ENCODE results near the gene APBB2. TPM values are rescaled to one million over a fixed set of nuclear protein-coding genes. Genes with fewer than 3 reads are reported as not detected.

Gene APBB2
- total RNA-seq, 4 donors from 2014 or later = 51.7 to 75.9 (median 71.1) TPM

DNA sequence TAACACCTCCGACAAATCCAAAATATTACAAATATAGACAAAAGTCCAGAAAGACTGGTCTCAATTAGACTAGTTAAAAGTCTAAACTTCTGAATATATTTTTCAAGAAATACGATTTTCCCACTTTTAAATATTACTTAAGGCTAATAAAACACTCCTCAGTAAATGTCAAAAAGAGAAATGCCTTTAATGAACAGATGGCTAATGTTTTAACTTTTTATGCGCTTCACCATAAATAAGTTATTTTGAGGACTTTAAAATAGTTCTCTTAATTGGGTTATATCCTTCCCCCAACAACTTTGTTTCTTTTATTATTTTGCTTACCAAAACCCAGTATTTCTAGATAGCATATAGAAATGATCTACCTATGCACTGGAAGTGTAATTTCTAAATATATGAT is 201.4 kb downstream of the APBB2 start:
- Histone ChIP-seq H3K36me3 (peaks cover 0 to 6% (median 0%) of the 10 kb centered on the region in 4 donors), H3K4me1 (peaks cover 0 to 4% (median 0%) of the 10 kb centered on the region in 4 donors), H3K27ac (replicated peaks in 1 of 4) (no peak overlapping the region), H3K4me3 (no peak overlapping the region), H3K9me3 (no peaks in the 10 kb centered on the region), H3K27me3 (no peaks in the 10 kb centered on the region)
- intact Hi-C loops (cut with DNase I) = no loop called here
- WGBS = 82% methylated on average over 3 of the region's 3 CpGs
- TF ChIP-seq POLR2AphosphoS5 (IDR thresholded peaks at IDR 0.05) = no peak
- TF ChIP-seq EP300 (IDR thresholded peaks at IDR 0.05) = no peak
- TF ChIP-seq, protein P1, sequence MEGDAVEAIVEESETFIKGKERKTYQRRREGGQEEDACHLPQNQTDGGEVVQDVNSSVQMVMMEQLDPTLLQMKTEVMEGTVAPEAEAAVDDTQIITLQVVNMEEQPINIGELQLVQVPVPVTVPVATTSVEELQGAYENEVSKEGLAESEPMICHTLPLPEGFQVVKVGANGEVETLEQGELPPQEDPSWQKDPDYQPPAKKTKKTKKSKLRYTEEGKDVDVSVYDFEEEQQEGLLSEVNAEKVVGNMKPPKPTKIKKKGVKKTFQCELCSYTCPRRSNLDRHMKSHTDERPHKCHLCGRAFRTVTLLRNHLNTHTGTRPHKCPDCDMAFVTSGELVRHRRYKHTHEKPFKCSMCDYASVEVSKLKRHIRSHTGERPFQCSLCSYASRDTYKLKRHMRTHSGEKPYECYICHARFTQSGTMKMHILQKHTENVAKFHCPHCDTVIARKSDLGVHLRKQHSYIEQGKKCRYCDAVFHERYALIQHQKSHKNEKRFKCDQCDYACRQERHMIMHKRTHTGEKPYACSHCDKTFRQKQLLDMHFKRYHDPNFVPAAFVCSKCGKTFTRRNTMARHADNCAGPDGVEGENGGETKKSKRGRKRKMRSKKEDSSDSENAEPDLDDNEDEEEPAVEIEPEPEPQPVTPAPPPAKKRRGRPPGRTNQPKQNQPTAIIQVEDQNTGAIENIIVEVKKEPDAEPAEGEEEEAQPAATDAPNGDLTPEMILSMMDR (IDR thresholded peaks at IDR 0.05) = no peak
- no peak for TF ChIP-seq POLR2A (IDR thresholded peaks at IDR 0.05; ENCODE audit: low read depth)
- DNase-seq (ENCODE audit: extremely low spot score) = no peak

DNA sequence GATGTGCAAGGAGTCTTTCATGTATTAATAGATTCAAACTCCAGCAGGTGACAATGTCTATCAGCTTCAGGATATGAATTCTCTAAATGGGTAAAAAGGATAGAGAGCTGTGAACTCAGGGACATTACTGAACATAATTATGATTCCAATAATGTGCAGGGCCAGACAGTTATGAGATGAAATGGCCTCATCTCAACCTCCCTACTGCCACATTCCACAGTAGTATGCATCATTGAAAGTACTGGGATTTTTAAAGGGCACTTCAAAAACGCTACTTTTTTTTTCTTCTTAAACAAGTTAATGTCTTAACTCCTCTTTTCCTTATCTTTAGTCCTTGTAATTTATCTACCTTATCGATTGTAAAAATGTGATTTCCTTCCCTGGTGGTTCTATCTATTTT is 202.0 kb downstream of the APBB2 start:
- TF ChIP-seq, protein P1 (IDR thresholded peaks at IDR 0.05) = no peak
- TF ChIP-seq POLR2A (IDR thresholded peaks at IDR 0.05; ENCODE audit: low read depth) (no peak), POLR2AphosphoS5 (IDR thresholded peaks at IDR 0.05) (no peak), EP300 (IDR thresholded peaks at IDR 0.05) (no peak)
- Histone ChIP-seq H3K27me3 (no peaks in the 10 kb centered on the region), H3K4me3 (no peak overlapping the region), H3K4me1 (peaks cover 0 to 4% (median 0%) of the 10 kb centered on the region in 4 donors), H3K9me3 (no peaks in the 10 kb centered on the region), H3K27ac (replicated peaks in 1 of 4) (no peak overlapping the region), H3K36me3 (peaks cover 0 to 6% (median 0%) of the 10 kb centered on the region in 4 donors)
- 74% methylated on average over 2 of the region's 2 CpGs for WGBS
- DNase-seq (ENCODE audit: extremely low spot score) = no peak
- intact Hi-C loops (cut with DNase I) = no loop called here

DNA sequence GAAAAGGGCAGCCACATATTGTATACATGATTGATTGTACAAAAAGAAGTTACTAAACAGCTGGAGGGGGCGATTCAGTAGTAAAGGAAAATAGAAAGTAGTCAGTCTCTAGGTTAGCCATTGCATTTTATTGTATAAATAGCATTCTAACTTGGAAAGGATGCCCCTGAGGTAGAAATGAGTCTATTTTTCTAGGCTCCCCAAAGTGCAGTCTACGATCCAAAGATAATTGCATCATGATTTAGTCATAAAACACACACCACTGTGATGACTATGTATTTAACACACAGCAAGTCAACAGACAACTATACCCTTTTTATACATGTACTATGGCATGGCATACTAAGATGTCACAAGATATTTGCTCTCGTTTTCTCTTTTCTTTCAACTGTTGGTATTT is 204.9 kb downstream of the APBB2 start:
- Histone ChIP-seq H3K36me3 (peaks cover 0 to 6% (median 0%) of the 10 kb centered on the region in 4 donors), H3K9me3 (no peaks in the 10 kb centered on the region), H3K4me3 (no peak overlapping the region), H3K27ac (replicated peaks in 1 of 4) (no peak overlapping the region), H3K27me3 (no peaks in the 10 kb centered on the region), H3K4me1 (peaks cover 0 to 4% (median 0%) of the 10 kb centered on the region in 4 donors)
- 83% methylated on average over 3 of the region's 3 CpGs for WGBS
- no peak for DNase-seq (ENCODE audit: extremely low spot score)
- TF ChIP-seq, protein P1 (IDR thresholded peaks at IDR 0.05) = no peak
- TF ChIP-seq POLR2AphosphoS5 (IDR thresholded peaks at IDR 0.05) = no peak
- no peak for TF ChIP-seq POLR2A (IDR thresholded peaks at IDR 0.05; ENCODE audit: low read depth)
- TF ChIP-seq EP300 (IDR thresholded peaks at IDR 0.05) = no peak
- intact Hi-C loops (cut with DNase I) = no loop called here

DNA sequence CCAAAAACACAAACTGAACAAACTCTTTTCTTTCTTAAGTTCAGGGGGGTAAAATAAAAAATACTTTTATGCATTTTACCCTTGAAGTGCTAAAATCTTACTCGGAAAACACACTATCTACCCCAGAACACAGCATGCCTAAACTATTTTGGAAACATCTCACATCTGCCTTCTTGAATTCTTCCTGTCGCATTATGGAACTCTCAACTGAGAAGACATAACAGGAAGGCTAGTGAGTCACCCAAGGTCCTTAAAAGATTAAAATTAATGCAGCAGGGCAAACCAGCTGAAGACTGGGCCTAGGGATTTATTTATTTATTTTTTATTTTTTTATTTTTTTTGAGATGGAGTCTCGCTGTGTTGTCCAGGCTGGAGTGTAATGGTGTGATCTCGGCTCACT is 208.2 kb downstream of the APBB2 start:
- Histone ChIP-seq H3K9me3 (no peaks in the 10 kb centered on the region), H3K27ac (replicated peaks in 1 of 4) (no peak overlapping the region), H3K36me3 (no peaks in the 10 kb centered on the region), H3K4me1 (no peaks in the 10 kb centered on the region), H3K4me3 (no peak overlapping the region), H3K27me3 (no peaks in the 10 kb centered on the region)
- DNase-seq (ENCODE audit: extremely low spot score) = no peak
- intact Hi-C loops (cut with DNase I) = no loop called here
- TF ChIP-seq EP300 (IDR thresholded peaks at IDR 0.05) = no peak
- TF ChIP-seq, protein P1 (IDR thresholded peaks at IDR 0.05) = no peak
- no peak for TF ChIP-seq POLR2A (IDR thresholded peaks at IDR 0.05; ENCODE audit: low read depth)
- TF ChIP-seq POLR2AphosphoS5 (IDR thresholded peaks at IDR 0.05) = no peak
- 92% methylated on average over 4 of the region's 4 CpGs for WGBS

DNA sequence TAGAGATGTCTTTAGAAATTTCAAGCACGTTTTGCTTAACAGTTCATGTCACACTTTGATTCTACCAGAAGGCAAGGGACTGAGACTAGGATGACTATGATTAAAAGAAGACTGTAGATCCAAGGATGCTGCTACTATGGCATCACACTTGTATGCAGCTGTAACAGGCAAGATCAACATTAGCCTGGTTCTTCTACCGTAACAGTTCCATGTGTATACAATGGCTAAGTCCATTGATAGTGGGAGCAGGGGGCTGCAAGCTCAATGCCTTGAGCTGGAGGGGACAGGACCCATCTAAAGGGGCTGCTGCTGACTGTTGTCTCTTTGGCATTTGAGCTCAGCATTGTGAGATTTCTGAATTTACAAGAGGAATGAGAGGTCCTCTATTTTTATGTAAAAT is 212.0 kb downstream of the APBB2 start:
- Histone ChIP-seq H3K4me3 (no peak overlapping the region), H3K4me1 (no peaks in the 10 kb centered on the region), H3K9me3 (no peaks in the 10 kb centered on the region), H3K36me3 (no peaks in the 10 kb centered on the region), H3K27ac (replicated peaks in 1 of 4) (no peak overlapping the region), H3K27me3 (no peaks in the 10 kb centered on the region)
- no peak for DNase-seq (ENCODE audit: extremely low spot score)
- TF ChIP-seq, protein P1 (IDR thresholded peaks at IDR 0.05) = no peak
- TF ChIP-seq EP300 (IDR thresholded peaks at IDR 0.05) (no peak), POLR2A (IDR thresholded peaks at IDR 0.05; ENCODE audit: low read depth) (no peak), POLR2AphosphoS5 (IDR thresholded peaks at IDR 0.05) (no peak)
- 91% methylated on average over 2 of the region's 2 CpGs for WGBS
- intact Hi-C loops (cut with DNase I) = no loop called here

Data from esophagus muscularis mucosa (tissue), 4 donors.